NT2/D1 (cell line): ENCODE measurements around the gene SDK1.

ENCODE experiments used
- DNase-seq: peaks from one replicate; pipeline ENCODE4 v3.0.0-alpha.2; 2011; ENCODE audit warnings: low read depth, low spot score
- H3K27me3 ChIP-seq: 2 replicates; pipeline ENCODE4 v1.6.0; 2011; ENCODE audit warnings: mild to moderate bottlenecking; ENCODE audit not compliant: insufficient read length, insufficient read depth
- H3K36me3 ChIP-seq: 2 replicates; pipeline ENCODE4 v1.6.1; 2011; ENCODE audit warnings: mild to moderate bottlenecking, low read length, mixed read lengths; ENCODE audit not compliant: insufficient read depth, insufficient read length
- H3K4me1 ChIP-seq: 2 replicates; pipeline ENCODE4 v1.5.1; 2011; ENCODE audit not compliant: insufficient read depth, insufficient read length
- H3K4me3 ChIP-seq: 2 replicates; pipeline ENCODE4 v1.5.1; 2011; ENCODE audit warnings: low read depth; ENCODE audit not compliant: insufficient read length
- H3K9ac ChIP-seq: 2 replicates; pipeline ENCODE4 v1.6.0; 2011; ENCODE audit warnings: low read depth; ENCODE audit not compliant: insufficient read length
- H3K9me3 ChIP-seq: 2 replicates; pipeline ENCODE4 v1.5.1; 2011; ENCODE audit warnings: mild to moderate bottlenecking, low read length; ENCODE audit not compliant: insufficient read depth
- SUZ12 ChIP-seq: IDR thresholded peaks from 2 replicates; pipeline ENCODE4 v1.6.1; 2011; ENCODE audit not compliant: insufficient read length, insufficient read depth; ENCODE audit errors: extremely low read depth
- YY1 ChIP-seq: IDR thresholded peaks from 2 replicates; pipeline ENCODE4 v1.6.1; 2011; ENCODE audit not compliant: insufficient read length, insufficient read depth
- ZNF274 ChIP-seq: IDR thresholded peaks from 2 replicates; pipeline ENCODE4 v1.6.1; 2011; ENCODE audit warnings: mild to moderate bottlenecking, low read depth, low read length

Gene SDK1

DNA sequence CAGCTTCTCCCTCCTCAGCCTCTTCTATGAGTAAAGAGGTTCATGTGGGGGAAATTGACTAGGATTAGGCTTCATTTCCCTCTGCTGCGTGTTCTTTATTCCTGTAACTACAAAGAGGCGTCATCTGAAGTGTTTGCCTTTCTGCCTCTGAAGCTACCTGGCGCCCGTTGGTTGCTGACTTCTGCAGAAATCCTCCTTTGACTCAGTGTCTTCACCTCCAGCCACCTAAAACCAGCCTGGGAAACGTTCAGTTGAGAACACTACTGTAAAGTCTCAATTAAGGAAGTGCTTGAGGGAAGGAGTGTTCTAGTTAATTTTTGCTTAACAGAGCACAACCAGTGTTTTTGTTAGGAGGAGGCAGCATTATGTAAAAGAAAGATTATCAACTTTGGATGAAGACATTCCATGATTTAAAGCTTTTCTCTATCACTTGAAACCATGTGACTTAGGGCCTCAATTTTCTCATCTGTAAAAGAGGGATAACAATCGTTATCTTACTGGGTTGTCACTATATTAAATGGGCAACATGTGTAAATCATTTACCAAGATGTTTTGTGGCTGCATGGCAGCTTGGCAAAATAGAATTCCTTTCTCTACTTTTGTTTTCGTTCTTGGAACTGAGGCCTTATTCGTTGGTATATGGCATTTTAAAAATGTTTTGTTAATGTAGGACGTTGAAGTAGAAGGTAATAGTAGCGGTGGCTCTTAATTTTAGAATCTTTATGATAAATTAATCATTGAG is 642.9 kb downstream of the SDK1 start:
- Histone ChIP-seq H3K27me3 (no peaks in the 10 kb centered on the region), H3K9ac (no peak overlapping the region), H3K36me3 (no peaks in the 10 kb centered on the region), H3K4me3 (no peak overlapping the region), H3K4me1 (no peaks in the 10 kb centered on the region), H3K9me3 (no peaks in the 10 kb centered on the region)
- no peak for TF ChIP-seq SUZ12
- no peak for TF ChIP-seq ZNF274
- no peak for TF ChIP-seq YY1
- no peak for DNase-seq

DNA sequence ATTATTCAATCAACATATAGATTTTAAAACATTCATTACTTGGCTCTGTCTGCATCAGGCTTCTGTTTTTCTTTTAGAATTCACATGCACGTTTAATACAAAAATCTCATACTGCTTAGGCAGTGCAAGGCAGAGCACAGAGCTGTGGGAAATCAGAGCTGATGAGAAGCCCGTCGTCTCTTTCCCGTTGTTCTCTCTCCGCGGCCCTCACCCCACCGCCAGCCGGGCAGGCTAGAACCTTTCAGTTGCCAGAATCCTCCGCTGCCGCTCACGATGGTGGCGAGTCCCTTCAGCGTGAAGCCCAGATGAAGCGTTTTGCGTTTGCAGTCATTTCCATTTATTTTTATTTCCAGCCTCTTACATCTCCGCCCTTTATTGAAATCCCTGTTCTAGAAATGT is 648.2 kb downstream of the SDK1 start:
- H3K27me3 ChIP-seq, result no peaks in the 10 kb centered on the region
- H3K4me3 ChIP-seq, result no peak overlapping the region
- no peaks in the 10 kb centered on the region for H3K36me3 ChIP-seq
- no peaks in the 10 kb centered on the region for H3K4me1 ChIP-seq
- TF ChIP-seq SUZ12, result no peak
- TF ChIP-seq YY1, result no peak
- no peak for TF ChIP-seq ZNF274
- no peaks in the 10 kb centered on the region for H3K9me3 ChIP-seq
- no peak overlapping the region for H3K9ac ChIP-seq
- DNase-seq, result no peak

DNA sequence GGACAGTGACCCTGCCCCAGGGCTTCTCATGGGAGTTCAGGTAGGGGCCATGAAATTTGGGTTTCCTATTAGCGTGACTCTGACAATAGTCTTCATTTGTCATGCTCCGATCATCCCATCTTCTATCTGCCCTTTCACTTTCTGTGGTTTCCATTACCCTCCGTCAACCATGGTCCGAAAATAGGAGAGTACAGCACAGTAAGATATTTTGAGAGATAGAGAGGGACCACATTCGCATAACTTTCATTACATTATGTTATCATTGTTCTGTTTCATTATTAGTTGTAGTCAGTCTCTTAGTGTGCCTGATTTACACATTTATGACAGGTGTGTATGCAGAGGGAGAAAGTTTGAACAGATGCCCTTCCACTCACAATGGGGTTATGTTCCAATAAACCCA is 649.2 kb downstream of the SDK1 start:
- Histone ChIP-seq H3K27me3 (no peaks in the 10 kb centered on the region), H3K4me3 (no peak overlapping the region), H3K4me1 (no peaks in the 10 kb centered on the region), H3K9me3 (no peaks in the 10 kb centered on the region), H3K36me3 (no peaks in the 10 kb centered on the region), H3K9ac (no peak overlapping the region)
- DNase-seq, result no peak
- TF ChIP-seq SUZ12 (no peak), YY1 (no peak), ZNF274 (no peak)

DNA sequence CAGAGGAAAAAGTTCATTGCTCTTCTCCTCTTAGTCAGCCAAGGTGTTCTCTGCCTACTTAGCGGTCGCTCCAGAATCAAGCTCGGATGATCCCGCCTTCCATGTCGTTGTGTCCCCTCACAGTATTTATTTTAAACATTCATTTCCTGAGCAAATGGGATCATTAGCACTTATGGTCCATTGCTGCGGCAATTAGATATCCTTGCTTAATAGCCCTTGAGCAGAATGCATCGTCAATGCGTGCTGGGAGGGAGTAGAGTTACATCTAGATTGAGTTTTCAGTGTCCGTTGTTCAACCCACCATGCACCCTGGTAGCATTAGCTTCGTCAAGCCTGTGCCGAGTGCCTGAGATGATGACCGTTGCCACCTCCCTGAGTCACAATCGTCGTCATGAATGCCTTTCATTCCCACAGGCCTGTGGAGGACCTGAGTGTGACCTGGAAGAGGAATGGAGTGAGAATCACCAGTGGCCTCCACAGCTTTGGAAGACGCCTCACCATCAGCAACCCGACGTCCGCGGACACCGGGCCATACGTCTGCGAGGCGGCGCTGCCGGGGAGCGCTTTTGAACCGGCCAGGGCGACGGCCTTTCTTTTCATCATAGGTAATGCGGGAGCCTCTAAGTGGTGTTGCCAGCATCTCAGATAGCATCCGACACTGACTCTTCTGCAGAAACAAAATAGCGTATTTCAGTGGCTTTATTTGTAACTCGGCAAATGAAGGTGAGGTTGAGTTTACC is 650.4 kb downstream of the SDK1 start:
- no peaks in the 10 kb centered on the region for H3K9me3 ChIP-seq
- no peaks in the 10 kb centered on the region for H3K36me3 ChIP-seq
- TF ChIP-seq YY1, result no peak
- no peak for TF ChIP-seq SUZ12
- no peak for TF ChIP-seq ZNF274
- H3K4me3 ChIP-seq, result no peak overlapping the region
- H3K27me3 ChIP-seq, result no peaks in the 10 kb centered on the region
- no peak overlapping the region for H3K9ac ChIP-seq
- no peak for DNase-seq
- H3K4me1 ChIP-seq, result no peaks in the 10 kb centered on the region

DNA sequence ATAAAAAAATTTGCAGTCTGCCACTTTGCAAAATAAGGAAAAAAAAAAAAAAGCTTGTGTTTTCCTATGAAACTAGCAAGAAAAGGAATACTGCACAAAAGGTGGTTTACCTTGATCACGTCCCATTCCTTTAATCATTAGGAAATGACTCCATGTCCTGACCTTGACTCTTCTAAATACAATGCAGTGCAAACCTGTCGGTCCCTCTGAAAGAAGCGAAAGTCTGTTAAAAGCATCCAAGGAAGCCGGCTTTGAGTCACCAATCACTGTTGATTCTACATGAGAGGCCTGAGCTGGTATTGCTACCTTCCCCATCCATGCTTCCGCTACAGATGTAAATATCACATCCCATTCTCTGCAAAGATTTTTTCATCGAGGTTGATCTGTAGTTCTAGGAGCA is 652.1 kb downstream of the SDK1 start:
- Histone ChIP-seq H3K27me3 (no peaks in the 10 kb centered on the region), H3K36me3 (no peaks in the 10 kb centered on the region), H3K9me3 (no peaks in the 10 kb centered on the region), H3K9ac (no peak overlapping the region), H3K4me3 (no peak overlapping the region), H3K4me1 (no peaks in the 10 kb centered on the region)
- no peak for DNase-seq
- TF ChIP-seq ZNF274, result no peak
- TF ChIP-seq YY1, result no peak
- TF ChIP-seq SUZ12, result no peak

DNA sequence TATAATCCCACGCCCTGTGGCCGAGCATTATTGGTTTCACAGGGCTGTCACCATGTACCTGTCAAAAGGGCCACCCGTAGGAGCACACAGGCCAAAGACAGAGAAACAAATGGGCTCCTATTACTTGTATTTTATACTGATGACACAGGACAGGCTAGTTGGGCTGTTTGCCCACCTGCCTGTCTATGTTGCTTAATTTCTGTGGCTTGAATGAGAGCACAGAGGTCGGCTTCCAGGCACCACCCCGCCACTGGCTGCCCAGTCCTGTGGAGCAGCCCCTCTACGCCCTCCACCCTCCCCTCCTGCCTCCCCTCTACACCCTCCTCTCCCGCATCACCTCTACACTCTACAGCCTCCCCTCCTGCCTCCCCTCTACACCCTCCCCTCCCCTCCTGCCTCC is 652.9 kb downstream of the SDK1 start:
- Histone ChIP-seq H3K9ac (no peak overlapping the region), H3K27me3 (no peaks in the 10 kb centered on the region), H3K4me1 (no peaks in the 10 kb centered on the region), H3K36me3 (no peaks in the 10 kb centered on the region), H3K9me3 (no peaks in the 10 kb centered on the region), H3K4me3 (no peak overlapping the region)
- no peak for TF ChIP-seq YY1
- no peak for TF ChIP-seq ZNF274
- no peak for TF ChIP-seq SUZ12
- no peak for DNase-seq

DNA sequence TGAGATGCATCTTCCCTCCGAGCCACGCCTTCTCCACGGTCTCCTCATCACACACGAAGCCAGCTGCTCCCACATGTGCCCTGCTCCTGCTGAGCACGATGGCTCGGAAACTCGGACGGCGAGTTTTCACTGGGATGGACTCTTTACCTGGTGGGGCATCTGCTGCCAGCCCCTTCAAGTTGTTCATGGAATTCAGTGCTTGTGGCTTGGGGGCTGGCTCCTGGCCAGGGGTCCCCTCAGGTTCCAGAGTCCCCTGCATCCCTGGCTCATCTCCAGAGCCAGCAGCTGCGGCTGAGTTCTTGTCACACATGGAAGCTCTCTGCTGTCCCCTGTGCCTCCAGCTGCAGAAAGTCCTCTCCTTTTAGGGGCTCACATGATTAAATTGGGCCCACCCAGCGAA is 654.0 kb downstream of the SDK1 start:
- H3K9ac ChIP-seq, result no peak overlapping the region
- no peaks in the 10 kb centered on the region for H3K36me3 ChIP-seq
- H3K4me3 ChIP-seq, result no peak overlapping the region
- no peaks in the 10 kb centered on the region for H3K9me3 ChIP-seq
- no peak for DNase-seq
- H3K27me3 ChIP-seq, result no peaks in the 10 kb centered on the region
- no peaks in the 10 kb centered on the region for H3K4me1 ChIP-seq
- TF ChIP-seq SUZ12, result no peak
- no peak for TF ChIP-seq YY1
- no peak for TF ChIP-seq ZNF274
